Endodermal cell (in vitro differentiated cells): ENCODE data around the gene NID1. TPM values are rescaled to one million over a fixed set of nuclear protein-coding genes. Genes with fewer than 3 reads are reported as not detected.

Experiments used
- DNase-seq: peaks from one replicate; pipeline ENCODE4 v3.0.0-alpha.2; 2017
- H3K27ac ChIP-seq: 2 replicates; pipeline ENCODE4 v1.5.1; 2013; ENCODE audit warnings: mild to moderate bottlenecking, low read depth, low read length, moderate library complexity
- H3K27me3 ChIP-seq: 2 replicates; pipeline ENCODE4 v1.6.1; 2013; ENCODE audit warnings: mild to moderate bottlenecking, low read length, moderate library complexity; ENCODE audit not compliant: insufficient read depth, control insufficient read depth, poor library complexity, severe bottlenecking
- H3K36me3 ChIP-seq: 2 replicates; pipeline ENCODE4 v1.7.0; 2013; ENCODE audit warnings: mild to moderate bottlenecking, low read length, moderate library complexity; ENCODE audit not compliant: control insufficient read depth, insufficient read depth
- H3K4me1 ChIP-seq: one replicate; pipeline ENCODE4 v1.7.0; 2013; ENCODE audit warnings: low read length; ENCODE audit not compliant: control insufficient read depth, insufficient read depth
- H3K4me3 ChIP-seq: 2 replicates; pipeline ENCODE4 v1.5.1; 2013; ENCODE audit warnings: mild to moderate bottlenecking, low read length, moderate library complexity
- H3K9ac ChIP-seq: 2 replicates; pipeline ENCODE4 v1.6.1; 2013; ENCODE audit warnings: mild to moderate bottlenecking, low read length, moderate library complexity; ENCODE audit not compliant: poor library complexity, severe bottlenecking; ENCODE audit errors: extremely low read depth
- H3K9me3 ChIP-seq: 2 replicates; pipeline ENCODE4 v1.6.1; 2013; ENCODE audit warnings: mild to moderate bottlenecking, low read length, moderate library complexity; ENCODE audit not compliant: control insufficient read depth
- H3K27ac Mint-ChIP-seq: 2 replicates; pipeline ENCODE4 v1.8.0; 2020; ENCODE audit warnings: mixed read lengths
- H3K27me3 Mint-ChIP-seq: 2 replicates; pipeline ENCODE4 v1.8.0; 2021; ENCODE audit warnings: mild to moderate bottlenecking, mixed read lengths; ENCODE audit not compliant: insufficient read depth
- H3K36me3 Mint-ChIP-seq: 2 replicates; pipeline ENCODE4 v1.8.0; 2020; ENCODE audit warnings: low read depth, mixed read lengths
- H3K4me1 Mint-ChIP-seq: 2 replicates; pipeline ENCODE4 v1.8.0; 2020; ENCODE audit warnings: mixed read lengths
- H3K4me3 Mint-ChIP-seq: 2 replicates; pipeline ENCODE4 v1.8.0; 2020; ENCODE audit warnings: mild to moderate bottlenecking, moderate library complexity, mixed read lengths
- H3K9me3 Mint-ChIP-seq: 2 replicates; pipeline ENCODE4 v1.8.0; 2020; ENCODE audit warnings: mild to moderate bottlenecking, mixed read lengths
- CTCF ChIP-seq: fragments of 200-600 bp; sonication (generic); conservative IDR thresholded peaks from 2 replicates; pipeline ENCODE4 v1.5.0; 2021; ENCODE audit warnings: antibody characterized with exemption, mild to moderate bottlenecking
- WGBS, 2 experiments: methylation state at CpG; one replicate each; pipeline versions ENCODE4 v1.1.5 to v1.1.7; 2013; ENCODE audit warnings: missing lambda C conversion rate in 2 of 2, mixed read lengths in 1 of 2; ENCODE audit not compliant: insufficient coverage in 1 of 2, insufficient read length in 1 of 2; 5-methylcytosine and 5-hydroxymethylcytosine counted together
- total RNA-seq, 2 donors: library from RNA; stranded (reverse); fragmentation: NEBNext Ultra II Directional in 1 of 2; extraction: Animal tissue kit (Norgen Biotek cat#: 25700) in 1 of 2; gene quantifications; 2 replicates in 1 of 2; 3 replicates in 1 of 2; pipeline ENCODE4 v1.2.1, GENCODE V29; 2021

Gene NID1
- total RNA-seq, 2 donors from 2014 or later, result 12.7 to 18.3 TPM

- Mint-ChIP-seq H3K9me3 (no peaks in the 10 kb centered on the region), H3K4me1 (peaks cover 7% of the 10 kb centered on the region), H3K27me3 (no peaks in the 10 kb centered on the region), H3K4me3 (no peak overlapping the region), H3K36me3 (no peaks in the 10 kb centered on the region), H3K27ac (no peak overlapping the region)
- H3K4me3 ChIP-seq, result no peak overlapping the region
- TF ChIP-seq CTCF, result no peak
- no peaks in the 10 kb centered on the region for H3K27me3 ChIP-seq
- H3K27ac ChIP-seq, result no peak overlapping the region
- 95% methylated on average over 5 of the region's 5 CpGs; no CpG with 5 or more reads in 1 of the 2 experiments for WGBS, 2 experiments
- H3K4me1 ChIP-seq, result no peaks in the 10 kb centered on the region
- DNase-seq, result no peak
- no peaks in the 10 kb centered on the region for H3K9me3 ChIP-seq
- H3K9ac ChIP-seq, result no peak overlapping the region
- H3K36me3 ChIP-seq, result no peaks in the 10 kb centered on the region
Observed at GRCh38 chr1:235997049-235997448, 67.8 kb downstream of the NID1 start.

GRCh38 chr1:235996048-235996785 is 68.7 kb downstream of the NID1 start:
- 93 to 96% methylated on average over 2 to 4 of the region's 4 CpGs for WGBS, 2 experiments
- no peaks in the 10 kb centered on the region for H3K27me3 ChIP-seq
- no peaks in the 10 kb centered on the region for H3K9me3 ChIP-seq
- H3K4me3 ChIP-seq, result no peak overlapping the region
- H3K36me3 ChIP-seq, result no peaks in the 10 kb centered on the region
- H3K4me1 ChIP-seq, result no peaks in the 10 kb centered on the region
- H3K4me3 Mint-ChIP-seq, result no peak overlapping the region
- H3K27me3 Mint-ChIP-seq, result no peaks in the 10 kb centered on the region
- no peaks in the 10 kb centered on the region for H3K9me3 Mint-ChIP-seq
- no peak for DNase-seq
- no peak overlapping the region for H3K27ac ChIP-seq
- H3K4me1 Mint-ChIP-seq, result no peaks in the 10 kb centered on the region
- no peaks in the 10 kb centered on the region for H3K36me3 Mint-ChIP-seq
- no peak for TF ChIP-seq CTCF
- H3K9ac ChIP-seq, result no peak overlapping the region
- no peak overlapping the region for H3K27ac Mint-ChIP-seq

GRCh38 chr1:235995511-235995910 is 69.4 kb downstream of the NID1 start:
- DNase-seq, result no peak
- 87 to 94% methylated on average over 2 to 3 of the region's 3 CpGs for WGBS, 2 experiments
- H3K27ac Mint-ChIP-seq, result no peak overlapping the region
- Histone ChIP-seq H3K4me3 (no peak overlapping the region), H3K9me3 (peaks cover 3% of the 10 kb centered on the region), H3K9ac (no peak overlapping the region), H3K27me3 (no peaks in the 10 kb centered on the region), H3K36me3 (no peaks in the 10 kb centered on the region), H3K4me1 (no peaks in the 10 kb centered on the region), H3K27ac (no peak overlapping the region)
- H3K36me3 Mint-ChIP-seq, result peaks cover 5% of the 10 kb centered on the region
- no peaks in the 10 kb centered on the region for H3K4me1 Mint-ChIP-seq
- H3K9me3 Mint-ChIP-seq, result peaks cover 5% of the 10 kb centered on the region
- TF ChIP-seq CTCF, result no peak
- H3K4me3 Mint-ChIP-seq, result no peak overlapping the region
- no peaks in the 10 kb centered on the region for H3K27me3 Mint-ChIP-seq
